Dedifferentiated amniotic fluid mesenchymal stem cell (primary cell): ENCODE measurements around the gene FHOD3.
"Not testable (repeated sequence)": the region's sequence is repeated elsewhere in the genome, so short reads cannot be mapped to it uniquely, and the experiment has no call there.

Experiments used
- DNase-seq: peaks from one replicate; pipeline ENCODE4 v3.0.0-alpha.2; 2016; ENCODE audit errors: extremely low spot score

Gene FHOD3

GRCh38 chr18:36786686-36787085 is 489.2 kb downstream of the FHOD3 start:
- DNase-seq = no peak

DNA sequence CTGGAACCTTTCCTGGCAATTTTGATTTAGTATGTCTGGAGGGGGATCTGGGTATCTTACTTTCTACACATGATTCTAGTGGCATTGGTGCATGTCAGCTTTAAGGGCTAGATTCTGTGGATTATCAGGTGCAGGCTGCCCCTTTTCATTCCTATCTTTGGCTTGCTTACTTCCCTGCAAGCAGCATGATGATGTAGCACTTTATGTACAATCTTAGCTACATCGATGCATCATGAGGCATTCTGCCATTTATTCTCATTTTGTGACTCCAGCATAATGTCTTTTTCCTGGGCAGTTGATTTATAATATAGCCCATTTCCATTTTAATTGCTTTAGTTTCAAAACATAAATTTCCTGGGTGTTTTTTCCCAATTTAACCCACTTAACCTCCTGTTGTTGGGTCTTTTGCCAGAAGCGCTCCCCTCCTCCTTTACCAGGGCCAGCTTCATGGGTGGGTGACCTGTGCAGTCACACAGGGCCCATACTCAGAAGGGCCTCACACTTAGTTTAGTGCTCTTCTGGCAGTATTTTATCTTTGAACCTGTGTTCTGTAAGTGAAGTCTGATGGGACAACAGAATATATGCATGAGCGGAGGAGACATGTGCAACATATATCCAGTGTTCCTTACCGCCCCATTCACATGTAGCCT is 495.2 kb downstream of the FHOD3 start:
- DNase-seq = no peak

DNA sequence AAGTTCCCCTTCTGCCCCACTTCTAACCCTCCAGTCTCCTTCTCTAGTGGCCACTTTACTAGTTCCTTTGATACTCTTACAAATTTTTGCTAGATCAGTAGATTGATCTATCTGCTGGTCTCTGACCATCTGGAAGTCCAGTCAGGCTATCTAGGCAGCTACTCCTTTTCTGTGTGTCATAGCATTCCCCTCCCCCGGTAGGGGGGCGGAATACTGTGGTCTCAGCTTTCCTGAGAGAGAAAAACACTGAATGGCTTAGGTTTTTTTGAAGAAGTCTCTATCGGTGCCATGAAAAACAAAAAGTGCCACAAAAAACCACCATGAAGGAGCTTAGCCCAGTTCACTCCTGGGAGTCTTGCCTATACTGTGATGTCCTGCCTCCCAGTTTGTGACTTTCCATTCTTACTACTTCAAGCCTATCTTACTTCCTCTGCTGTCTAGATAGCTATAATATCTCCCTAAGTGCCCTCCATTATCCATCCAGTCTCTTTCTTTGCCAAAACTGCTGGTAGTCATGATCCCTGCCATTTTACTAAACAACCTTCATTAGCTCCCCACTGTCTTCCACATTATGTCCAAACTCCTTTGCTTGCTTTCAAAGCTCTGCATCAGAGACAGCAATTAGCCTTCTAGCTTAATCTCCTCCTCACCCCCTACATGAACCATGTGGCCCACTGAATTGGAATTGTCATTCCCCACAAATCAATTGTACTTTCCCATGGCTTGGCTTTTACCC is 501.4 kb downstream of the FHOD3 start:
- DNase-seq = no peak

DNA sequence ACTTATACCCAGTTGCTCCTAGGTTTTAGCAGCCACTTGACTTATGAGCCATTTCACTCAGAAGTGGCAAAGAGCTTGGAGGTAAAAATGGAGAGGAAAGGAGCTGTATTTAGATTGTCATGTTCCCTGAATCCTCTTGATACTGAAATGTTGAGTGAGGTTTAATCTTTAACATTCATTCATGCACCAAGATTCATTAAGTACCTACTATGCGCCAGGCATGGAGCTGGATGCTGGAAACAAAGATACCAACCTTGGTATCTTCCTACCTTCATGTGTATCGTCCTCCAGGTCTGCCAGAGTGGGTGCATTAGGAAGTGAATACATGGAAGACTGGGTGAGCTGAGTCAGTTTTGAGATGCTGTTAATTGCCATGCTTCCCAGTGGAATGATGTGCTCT is 507.6 kb downstream of the FHOD3 start:
- DNase-seq = no peak

DNA sequence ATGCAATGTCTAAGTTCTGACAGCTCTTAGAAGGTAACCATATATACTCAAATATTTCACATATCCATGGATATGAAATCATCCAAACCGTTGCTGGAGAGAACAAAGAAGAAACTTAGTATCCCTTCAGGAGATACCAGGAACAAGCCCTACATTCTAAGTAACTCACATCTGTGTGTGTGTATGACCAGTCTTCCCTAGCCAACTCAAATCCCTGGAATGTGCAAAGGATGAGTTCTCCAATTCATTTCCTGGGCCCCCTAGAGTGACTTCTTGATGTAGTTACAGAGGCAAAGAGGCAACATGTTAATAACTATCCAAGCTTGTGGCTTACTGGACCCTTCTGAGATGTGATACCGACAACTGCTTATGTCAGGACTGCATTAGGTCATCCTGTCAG is 511.2 kb downstream of the FHOD3 start:
- DNase-seq = no peak

- DNase-seq = peak; percentile 79
These were observed 512.3 kb downstream of the FHOD3 start for GRCh38 chr18:36809590-36810381.

- no peak for DNase-seq
These were observed 513.9 kb downstream of the FHOD3 start for GRCh38 chr18:36811430-36811829.

GRCh38 chr18:36811955-36812354 is 514.4 kb downstream of the FHOD3 start:
- no peak for DNase-seq

DNA sequence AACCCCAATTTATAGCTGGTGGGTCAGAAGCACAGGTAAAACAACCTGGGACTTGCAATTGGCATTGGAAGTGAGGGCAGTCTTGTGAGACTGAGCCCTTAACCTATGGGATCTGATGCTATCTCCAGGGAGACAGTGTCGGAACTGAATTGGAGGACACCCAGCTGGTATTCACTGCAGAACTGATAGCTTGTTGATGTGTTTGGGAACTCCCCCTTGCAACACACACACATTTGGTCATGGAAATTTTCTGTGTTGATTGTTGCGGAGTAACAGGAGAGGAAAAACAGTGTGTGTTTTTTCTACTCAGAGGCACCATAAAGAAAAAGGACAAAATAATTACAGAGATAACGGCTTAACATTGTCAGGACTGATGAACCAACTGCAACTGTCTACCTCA is 515.2 kb downstream of the FHOD3 start:
- DNase-seq = no peak

DNA sequence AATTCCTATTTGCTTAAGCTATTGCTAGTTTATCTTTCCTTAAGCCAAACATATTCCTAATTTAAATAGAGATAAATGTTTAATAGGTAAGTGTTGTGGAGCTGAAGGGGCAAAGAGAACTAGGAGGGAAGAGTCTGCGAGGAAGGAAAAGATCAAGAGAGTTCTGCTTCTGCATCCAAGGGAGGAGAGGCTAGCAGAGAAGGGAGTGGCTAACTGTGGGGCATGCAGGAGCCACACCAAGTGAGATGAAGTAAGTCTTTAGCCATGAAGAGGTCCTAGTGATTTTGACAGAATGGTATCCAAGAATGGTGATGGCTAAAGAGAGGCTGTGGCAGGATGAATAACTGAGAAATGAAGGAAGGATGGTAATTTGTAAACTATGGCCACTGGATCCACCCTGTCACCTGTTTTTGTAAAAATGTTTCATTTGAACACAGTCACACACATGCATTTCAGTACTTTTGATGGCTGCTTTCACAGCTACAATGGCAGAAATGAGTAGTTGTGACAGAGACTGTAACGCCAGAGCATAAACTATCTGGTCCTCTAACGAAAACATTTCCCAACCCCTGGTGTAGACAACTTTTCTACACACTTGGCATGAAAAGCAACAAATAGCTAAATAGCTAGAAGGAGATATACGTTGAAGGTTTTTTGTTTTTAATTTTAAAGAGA is 515.7 kb downstream of the FHOD3 start:
- DNase-seq = no peak

DNA sequence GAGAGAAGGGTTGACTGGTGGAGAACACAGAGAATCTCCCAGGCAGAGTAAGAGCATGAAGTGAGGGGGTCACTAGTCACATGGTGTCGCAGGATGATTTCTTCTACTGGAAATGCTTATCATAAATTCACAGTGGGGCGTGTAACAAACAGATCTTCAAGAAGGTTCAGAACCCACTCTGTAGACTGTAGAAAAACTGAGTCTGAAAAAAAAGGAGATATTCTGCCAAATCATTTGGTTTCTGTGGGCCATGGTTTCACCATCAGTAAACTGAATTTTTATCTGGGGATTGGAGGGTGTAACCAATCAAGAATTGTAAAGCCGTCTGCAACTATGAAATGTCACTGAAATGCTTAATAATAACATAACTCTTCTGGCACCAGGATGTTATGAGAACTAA is 516.3 kb downstream of the FHOD3 start:
- DNase-seq = no peak

GRCh38 chr18:36814994-36815393 is 517.5 kb downstream of the FHOD3 start:
- no peak for DNase-seq

- not testable (repeated sequence) for DNase-seq
These were observed 518.6 kb downstream of the FHOD3 start for GRCh38 chr18:36816096-36816495.

- no peak for DNase-seq
These were observed 519.5 kb downstream of the FHOD3 start for GRCh38 chr18:36817039-36817438.

DNA sequence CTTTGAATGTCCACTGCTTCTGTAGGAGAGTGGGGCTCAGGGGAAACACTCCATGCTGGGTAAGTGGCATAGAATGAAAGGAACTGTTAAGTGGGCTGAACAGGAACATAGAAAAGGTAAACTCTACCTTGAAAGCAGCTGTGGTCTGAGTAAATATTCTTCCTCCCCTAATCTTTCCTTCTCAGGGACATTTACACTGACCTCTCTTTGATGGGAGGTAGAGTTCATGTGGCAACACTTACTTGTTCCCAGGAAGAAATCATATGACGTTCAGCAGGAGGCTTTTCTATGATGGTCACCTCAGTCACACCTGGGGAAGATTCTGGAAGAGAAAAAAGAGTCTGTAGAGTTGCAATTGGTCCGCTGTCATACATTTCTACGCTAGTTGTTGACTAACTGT is 521.1 kb downstream of the FHOD3 start:
- DNase-seq = no peak

- no peak for DNase-seq
These were observed 522.1 kb downstream of the FHOD3 start for GRCh38 chr18:36819621-36820020.

- no peak for DNase-seq
These were observed 524.2 kb downstream of the FHOD3 start for GRCh38 chr18:36821681-36822080.

DNA sequence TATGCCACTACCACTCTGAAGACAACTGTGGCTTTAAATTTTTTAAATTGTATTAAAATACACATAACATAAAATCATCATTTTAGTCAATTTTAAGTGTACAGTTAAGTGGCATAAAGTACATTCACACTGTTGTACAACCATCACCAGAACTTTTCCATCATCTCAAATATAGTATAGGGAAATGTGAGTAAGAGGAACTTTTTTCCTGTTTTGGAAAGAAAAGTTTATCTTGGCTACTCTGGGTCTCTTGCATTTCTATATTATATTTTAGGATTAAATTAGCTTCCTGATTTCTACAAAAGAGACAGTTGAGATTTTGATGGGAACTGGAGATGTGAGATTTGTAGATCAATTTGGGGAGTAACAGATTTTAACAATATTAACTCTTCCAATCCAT is 528.0 kb downstream of the FHOD3 start:
- DNase-seq = no peak

DNA sequence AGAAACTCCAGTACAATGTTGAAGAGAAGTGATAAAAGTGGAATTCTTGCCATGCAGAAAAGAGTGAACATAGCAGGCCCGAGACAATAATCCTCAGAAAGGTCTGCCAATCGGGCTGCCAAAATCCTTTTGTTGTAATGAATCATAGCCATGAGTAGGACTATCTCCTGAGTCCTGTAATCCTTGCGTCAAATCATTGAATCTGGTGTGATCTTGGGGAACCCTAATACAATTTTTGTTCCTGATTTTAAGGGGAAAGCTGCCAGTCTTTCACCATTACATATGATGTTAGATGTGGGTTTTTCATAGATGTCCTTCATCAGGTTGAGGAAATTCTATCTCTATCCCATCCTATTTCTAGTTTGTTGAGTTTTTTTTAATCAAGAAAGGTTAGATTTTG is 529.0 kb downstream of the FHOD3 start:
- no peak for DNase-seq

DNA sequence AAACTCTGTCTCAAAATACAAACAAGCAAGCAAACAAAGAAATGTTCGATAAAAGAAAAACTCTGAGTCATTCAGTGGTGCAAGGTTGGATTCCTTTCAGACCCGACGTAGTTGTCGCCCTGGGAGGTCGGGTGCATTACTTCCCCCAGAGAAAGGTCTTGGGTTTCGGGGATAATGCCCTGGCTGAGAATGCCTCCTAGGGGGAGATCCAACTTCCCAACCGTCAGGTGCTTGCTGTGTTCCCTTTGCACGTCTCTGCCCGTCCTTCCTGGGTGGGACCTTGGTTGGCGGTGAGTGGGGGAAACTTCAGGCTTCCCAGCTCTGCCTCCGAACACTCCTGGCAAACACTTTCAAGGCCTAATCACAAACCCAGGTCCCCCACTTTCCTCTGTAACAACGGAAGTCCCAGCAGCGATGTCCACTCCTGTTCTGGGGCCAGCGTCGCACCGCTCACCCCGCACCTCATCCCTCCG is 530.7 kb downstream of the FHOD3 start:
- DNase-seq = no peak

- DNase-seq = peak; percentile 61
These were observed 531.3 kb downstream of the FHOD3 start, which contains the start of the genes KIAA1328 and TPGS2 for GRCh38 chr18:36828630-36829361. KIAA1328 (plus strand) TSS chr18:36829127; CDS start chr18:36829139, 12 bp downstream. TPGS2 (minus strand) TSS chr18:36829002; CDS start chr18:36828767, 235 bp downstream.
